Liver (tissue), 3 donors: ENCODE results near the gene TBC1D4.

Experiments
- CTCF ChIP-seq: fragments of 150-350 bp; IDR thresholded peaks from 2 replicates; pipeline ENCODE4 v1.5.1; 2017; ENCODE audit warnings: improper control_type of control experiment, low read depth, low read length; ENCODE audit not compliant: missing input control
- EGR1 ChIP-seq, 2 donors: IDR thresholded peaks; 2 replicates each; pipeline ENCODE4 v1.6.1; 2016 to 2018; ENCODE audit warnings: antibody characterized with exemption in 2 of 2, low read depth in 2 of 2
- GABPA ChIP-seq, 2 donors: IDR thresholded peaks in 1 of 2; conservative IDR thresholded peaks in 1 of 2; 2 replicates each; pipeline ENCODE4 v1.6.1; 2016; ENCODE audit warnings: antibody characterized with exemption in 2 of 2, mild to moderate bottlenecking in 1 of 2, moderate library complexity in 1 of 2
- JUND ChIP-seq, 2 donors: IDR thresholded peaks; 2 replicates each; pipeline ENCODE4 v1.6.1; 2016; ENCODE audit warnings: antibody characterized with exemption in 2 of 2
- MAX ChIP-seq: IDR thresholded peaks from 2 replicates; pipeline ENCODE4 v1.6.1; 2016; ENCODE audit warnings: antibody characterized with exemption
- NR2F2 ChIP-seq: IDR thresholded peaks from 2 replicates; pipeline ENCODE4 v1.6.1; 2016; ENCODE audit warnings: antibody characterized with exemption
- YY1 ChIP-seq: IDR thresholded peaks from 2 replicates; pipeline ENCODE4 v1.6.1; 2016; ENCODE audit warnings: antibody characterized with exemption, mild to moderate bottlenecking
- donor health status: healthy.
- donor health status: healthy.

GRCh38 chr13:75370774-75371173, 111.2 kb downstream of the TBC1D4 start:
- no peak for TF ChIP-seq CTCF
- no peak for TF ChIP-seq MAX
- no peak for TF ChIP-seq EGR1 (IDR thresholded peaks at IDR 0.05; ENCODE audit: low read depth in 2 of 2)
- no peak for TF ChIP-seq JUND (IDR thresholded peaks at IDR 0.05)
- TF ChIP-seq YY1, result no peak
- no peak for TF ChIP-seq NR2F2
- TF ChIP-seq GABPA (IDR thresholded peaks at IDR 0.05 in 1 of 2, conservative IDR thresholded peaks at IDR 0.05 in 1 of 2), result no peak
